IMR-90 (cell line): ENCODE results near the gene NRP2.

Source experiments
- POLR2A ChIP-seq: IDR thresholded peaks from 2 replicates; pipeline ENCODE4 v1.6.1; 2012; ENCODE audit warnings: mild to moderate bottlenecking, low read depth, low read length
- TF ChIP-seq, protein P1 (sequence below): conservative IDR thresholded peaks from 2 replicates; pipeline ENCODE4 v1.5.1; 2012; ENCODE audit warnings: mild to moderate bottlenecking, low read depth, low read length, improper control_type of control experiment

DNA sequence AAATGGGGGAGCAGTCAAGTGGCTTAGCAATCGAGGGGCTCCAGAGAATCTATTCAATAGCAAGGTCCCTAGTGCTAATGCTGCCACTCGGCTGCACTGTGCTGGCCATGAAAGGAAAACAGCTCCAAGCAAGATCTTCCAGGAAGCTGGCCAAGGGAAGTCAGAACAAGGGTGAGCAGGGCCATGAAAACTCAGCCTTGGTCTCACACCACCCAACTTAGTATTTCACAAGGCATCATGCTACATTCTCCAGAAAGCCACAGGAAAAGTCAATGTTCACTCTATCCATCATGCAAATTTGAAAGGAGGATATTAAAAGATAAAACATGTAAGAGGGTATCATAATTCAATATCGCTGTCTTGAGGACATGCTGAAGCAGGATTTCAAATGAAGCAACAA is 35.7 kb downstream of the NRP2 start:
- TF ChIP-seq, protein P1, sequence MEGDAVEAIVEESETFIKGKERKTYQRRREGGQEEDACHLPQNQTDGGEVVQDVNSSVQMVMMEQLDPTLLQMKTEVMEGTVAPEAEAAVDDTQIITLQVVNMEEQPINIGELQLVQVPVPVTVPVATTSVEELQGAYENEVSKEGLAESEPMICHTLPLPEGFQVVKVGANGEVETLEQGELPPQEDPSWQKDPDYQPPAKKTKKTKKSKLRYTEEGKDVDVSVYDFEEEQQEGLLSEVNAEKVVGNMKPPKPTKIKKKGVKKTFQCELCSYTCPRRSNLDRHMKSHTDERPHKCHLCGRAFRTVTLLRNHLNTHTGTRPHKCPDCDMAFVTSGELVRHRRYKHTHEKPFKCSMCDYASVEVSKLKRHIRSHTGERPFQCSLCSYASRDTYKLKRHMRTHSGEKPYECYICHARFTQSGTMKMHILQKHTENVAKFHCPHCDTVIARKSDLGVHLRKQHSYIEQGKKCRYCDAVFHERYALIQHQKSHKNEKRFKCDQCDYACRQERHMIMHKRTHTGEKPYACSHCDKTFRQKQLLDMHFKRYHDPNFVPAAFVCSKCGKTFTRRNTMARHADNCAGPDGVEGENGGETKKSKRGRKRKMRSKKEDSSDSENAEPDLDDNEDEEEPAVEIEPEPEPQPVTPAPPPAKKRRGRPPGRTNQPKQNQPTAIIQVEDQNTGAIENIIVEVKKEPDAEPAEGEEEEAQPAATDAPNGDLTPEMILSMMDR, result no peak
- TF ChIP-seq POLR2A, result no peak
